Neural progenitor cell (in vitro differentiated cells): ENCODE data around the gene MPZ. TPM values are rescaled to one million over a fixed set of nuclear protein-coding genes. Genes with fewer than 3 reads are reported as not detected.

Experiments
- DNase-seq: peaks from one replicate; pipeline ENCODE4 v3.0.0-alpha.2; 2016; ENCODE audit warnings: low spot score
- H2AFZ ChIP-seq: fragments of 200-600 bp; sonication (generic); replicated peaks from 2 replicates; pipeline ENCODE4 v1.6.1; 2016; ENCODE audit warnings: antibody characterized with exemption
- H3F3A ChIP-seq: fragments of 200-600 bp; sonication (generic); 2 replicates; pipeline ENCODE4 v1.6.1; 2016; ENCODE audit warnings: antibody characterized with exemption, low read depth
- H3K27ac ChIP-seq: fragments of 200-600 bp; sonication (generic); 2 replicates; pipeline ENCODE4 v1.5.1; 2016; ENCODE audit warnings: mild to moderate bottlenecking
- H3K27me3 ChIP-seq: fragments of 200-600 bp; sonication (generic); 2 replicates; pipeline ENCODE4 v1.6.1; 2016; ENCODE audit warnings: mild to moderate bottlenecking, moderate library complexity
- H3K36me3 ChIP-seq: fragments of 200-600 bp; sonication (generic); 2 replicates; pipeline ENCODE4 v1.5.1; 2016
- H3K4me1 ChIP-seq: fragments of 200-600 bp; sonication (generic); 2 replicates; pipeline ENCODE4 v1.6.1; 2016; ENCODE audit warnings: mixed run types
- H3K4me2 ChIP-seq: fragments of 200-600 bp; sonication (generic); 2 replicates; pipeline ENCODE4 v1.6.1; 2016
- H3K4me3 ChIP-seq: fragments of 200-600 bp; sonication (generic); 2 replicates; pipeline ENCODE4 v1.5.1; 2016
- H3K79me2 ChIP-seq: fragments of 200-600 bp; sonication (generic); 2 replicates; pipeline ENCODE4 v1.6.1; 2016; ENCODE audit warnings: low read depth
- H3K9ac ChIP-seq: fragments of 200-600 bp; sonication (generic); 2 replicates; pipeline ENCODE4 v1.6.1; 2016
- H3K9me3 ChIP-seq: fragments of 200-600 bp; sonication (generic); 2 replicates; pipeline ENCODE4 v1.5.1; 2016; ENCODE audit warnings: low read depth
- H4K20me1 ChIP-seq: fragments of 200-600 bp; sonication (generic); 2 replicates; pipeline ENCODE4 v1.6.1; 2016; ENCODE audit warnings: low read depth
- H3K27ac Mint-ChIP-seq: 3 replicates; pipeline ENCODE4 v1.8.0; 2021; ENCODE audit warnings: mixed read lengths
- H3K27me3 Mint-ChIP-seq: 2 replicates; pipeline ENCODE4 v1.8.0; 2022; ENCODE audit warnings: low read depth, mild to moderate bottlenecking, inconsistent platforms, moderate library complexity, mixed read lengths; ENCODE audit not compliant: insufficient read depth
- H3K36me3 Mint-ChIP-seq: 3 replicates; pipeline ENCODE4 v1.8.0; 2021; ENCODE audit warnings: mixed read lengths
- H3K4me1 Mint-ChIP-seq: 3 replicates; pipeline ENCODE4 v1.8.0; 2021; ENCODE audit warnings: mixed read lengths
- H3K4me3 Mint-ChIP-seq: 3 replicates; pipeline ENCODE4 v1.8.0; 2021; ENCODE audit warnings: mild to moderate bottlenecking, moderate library complexity, mixed read lengths
- H3K9me3 Mint-ChIP-seq: 3 replicates; pipeline ENCODE4 v1.8.0; 2020; ENCODE audit warnings: mixed read lengths
- CTCF ChIP-seq: fragments of 200-600 bp; sonication (generic); IDR thresholded peaks from 2 replicates; pipeline ENCODE4 v1.5.1; 2017; ENCODE audit warnings: antibody characterized with exemption, mild to moderate bottlenecking
- EZH2 ChIP-seq: fragments of 200-600 bp; sonication (generic); IDR thresholded peaks from 2 replicates; pipeline ENCODE4 v1.6.1; 2017; ENCODE audit warnings: antibody characterized with exemption, mild to moderate bottlenecking, moderate library complexity
- EZH2phosphoT487 ChIP-seq: fragments of 200-600 bp; sonication (generic); IDR thresholded peaks from 2 replicates; pipeline ENCODE4 v1.6.1; 2017; ENCODE audit warnings: antibody characterized with exemption
- total RNA-seq: library from RNA; depleted of rRNA; stranded (reverse); fragments of >200 nt; gene quantifications from 2 replicates; pipeline ENCODE4 v1.2.3, GENCODE V29; 2015; ENCODE audit warnings: low replicate concordance

Gene MPZ
- total RNA-seq, 1 donor from 2014 or later, result 1.1 TPM

DNA sequence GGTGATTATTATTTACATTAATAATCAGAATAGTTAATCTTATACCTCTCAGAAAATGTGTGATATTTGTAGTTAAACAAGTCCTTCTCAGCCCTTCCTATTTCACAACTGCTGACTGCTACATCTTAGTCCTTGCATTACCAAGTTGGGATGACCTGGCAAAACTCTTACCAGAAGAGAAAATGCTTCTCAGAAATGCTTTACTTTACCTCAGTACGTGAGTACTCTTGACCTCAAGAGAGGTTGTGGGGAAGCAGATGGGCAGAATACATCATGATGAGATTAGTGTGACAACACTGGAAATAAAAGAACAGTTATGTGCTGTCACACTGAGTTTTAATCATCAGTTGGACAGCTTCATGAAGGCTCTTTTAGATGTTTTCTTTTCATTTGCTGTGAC, 41.7 kb upstream of the MPZ start:
- H3K27me3 Mint-ChIP-seq, result no peaks in the 10 kb centered on the region
- Histone ChIP-seq H3K4me1 (no peaks in the 10 kb centered on the region), H4K20me1 (no peaks in the 10 kb centered on the region), H3K4me2 (no peak overlapping the region), H3F3A (no peaks in the 10 kb centered on the region), H2AFZ (no peak overlapping the region), H3K27ac (no peak overlapping the region), H3K36me3 (no peaks in the 10 kb centered on the region), H3K79me2 (no peaks in the 10 kb centered on the region), H3K9ac (no peak overlapping the region), H3K9me3 (no peaks in the 10 kb centered on the region), H3K4me3 (no peak overlapping the region), H3K27me3 (no peaks in the 10 kb centered on the region)
- no peaks in the 10 kb centered on the region for H3K9me3 Mint-ChIP-seq
- no peak overlapping the region for H3K27ac Mint-ChIP-seq
- TF ChIP-seq CTCF, result no peak
- no peak for TF ChIP-seq EZH2phosphoT487
- TF ChIP-seq EZH2, result no peak
- no peak for DNase-seq
- H3K4me3 Mint-ChIP-seq, result no peak overlapping the region
- H3K36me3 Mint-ChIP-seq, result peaks cover 5% of the 10 kb centered on the region
- H3K4me1 Mint-ChIP-seq, result no peaks in the 10 kb centered on the region

DNA sequence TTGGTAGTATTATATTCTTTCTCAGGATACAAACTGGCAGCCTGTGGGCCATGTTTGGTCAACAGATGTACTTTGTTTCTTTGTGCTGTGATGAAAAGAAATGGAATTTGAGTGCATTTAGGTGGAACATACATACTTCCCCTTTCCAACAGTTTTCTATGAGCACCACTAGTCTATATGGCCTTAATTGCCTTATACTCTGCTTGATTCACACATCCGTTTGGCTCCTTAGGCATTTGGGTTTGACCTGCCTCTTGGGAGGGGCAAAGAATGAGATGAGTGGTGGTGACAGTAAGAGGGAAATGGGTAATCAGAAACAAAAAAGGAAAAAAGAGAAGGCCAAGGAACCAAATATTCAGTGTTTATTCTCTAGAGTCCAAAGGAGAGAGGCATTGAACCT, 40.9 kb upstream of the MPZ start:
- Histone ChIP-seq H3F3A (no peaks in the 10 kb centered on the region), H3K9me3 (no peaks in the 10 kb centered on the region), H4K20me1 (no peaks in the 10 kb centered on the region), H3K36me3 (no peaks in the 10 kb centered on the region), H3K4me2 (no peak overlapping the region), H3K4me1 (no peaks in the 10 kb centered on the region), H3K79me2 (no peaks in the 10 kb centered on the region), H3K27me3 (no peaks in the 10 kb centered on the region), H2AFZ (no peak overlapping the region), H3K27ac (no peak overlapping the region), H3K4me3 (no peak overlapping the region), H3K9ac (no peak overlapping the region)
- TF ChIP-seq EZH2 (no peak), EZH2phosphoT487 (no peak), CTCF (no peak)
- no peaks in the 10 kb centered on the region for H3K4me1 Mint-ChIP-seq
- H3K4me3 Mint-ChIP-seq, result no peak overlapping the region
- H3K27ac Mint-ChIP-seq, result no peak overlapping the region
- no peak for DNase-seq
- peaks cover 3% of the 10 kb centered on the region for H3K36me3 Mint-ChIP-seq
- no peaks in the 10 kb centered on the region for H3K9me3 Mint-ChIP-seq
- H3K27me3 Mint-ChIP-seq, result no peaks in the 10 kb centered on the region

- no peak overlapping the region for H3K4me3 Mint-ChIP-seq
- Histone ChIP-seq H3K27me3 (no peaks in the 10 kb centered on the region), H4K20me1 (no peaks in the 10 kb centered on the region), H3K4me3 (no peak overlapping the region), H2AFZ (no peak overlapping the region), H3K36me3 (no peaks in the 10 kb centered on the region), H3K4me1 (no peaks in the 10 kb centered on the region), H3K9ac (no peak overlapping the region), H3K27ac (no peak overlapping the region), H3K4me2 (no peak overlapping the region), H3K79me2 (no peaks in the 10 kb centered on the region), H3F3A (no peaks in the 10 kb centered on the region), H3K9me3 (no peaks in the 10 kb centered on the region)
- H3K27ac Mint-ChIP-seq, result no peak overlapping the region
- H3K4me1 Mint-ChIP-seq, result no peaks in the 10 kb centered on the region
- peaks cover 2% of the 10 kb centered on the region for H3K27me3 Mint-ChIP-seq
- peaks cover 12% of the 10 kb centered on the region for H3K36me3 Mint-ChIP-seq
- no peaks in the 10 kb centered on the region for H3K9me3 Mint-ChIP-seq
- no peak for DNase-seq
- TF ChIP-seq CTCF (no peak), EZH2 (no peak), EZH2phosphoT487 (no peak)
Observed at GRCh38 chr1:161342821-161343220, 33.1 kb upstream of the MPZ start.

DNA sequence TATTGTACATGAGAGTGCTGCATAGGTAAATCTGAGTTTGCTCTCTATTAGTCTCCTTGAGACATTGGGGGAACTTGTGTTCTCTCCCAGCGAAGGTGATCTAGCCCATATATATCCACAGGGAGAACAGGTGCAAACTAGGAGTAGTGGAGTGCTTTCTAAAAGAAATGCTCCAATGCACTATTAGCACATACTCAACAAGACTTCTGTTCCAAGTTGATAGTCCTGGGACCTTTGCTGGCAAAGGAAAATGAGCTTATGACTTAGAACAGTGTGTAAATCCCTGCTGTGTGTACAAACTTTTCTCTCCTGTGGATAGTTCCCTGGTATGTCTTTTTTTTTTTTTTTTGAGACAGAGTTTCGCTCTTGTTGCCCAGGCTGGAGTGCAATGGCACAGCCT, 32.4 kb upstream of the MPZ start:
- no peak overlapping the region for H3K27ac ChIP-seq
- H3K36me3 Mint-ChIP-seq, result peaks cover 12% of the 10 kb centered on the region
- H3K4me3 ChIP-seq, result no peak overlapping the region

More for the DNA sequence above, 32.4 kb upstream of the MPZ start:
- no peak overlapping the region for H3K9ac ChIP-seq
- H2AFZ ChIP-seq, result no peak overlapping the region
- H4K20me1 ChIP-seq, result no peaks in the 10 kb centered on the region
- H3K36me3 ChIP-seq, result no peaks in the 10 kb centered on the region
- no peaks in the 10 kb centered on the region for H3K79me2 ChIP-seq
- H3K4me1 Mint-ChIP-seq, result no peaks in the 10 kb centered on the region
- H3K4me2 ChIP-seq, result no peak overlapping the region
- H3K9me3 Mint-ChIP-seq, result no peaks in the 10 kb centered on the region
- H3K27ac Mint-ChIP-seq, result no peak overlapping the region
- H3K4me1 ChIP-seq, result no peaks in the 10 kb centered on the region
- H3K27me3 Mint-ChIP-seq, result peaks cover 2% of the 10 kb centered on the region
- TF ChIP-seq EZH2phosphoT487, result no peak
- no peak for TF ChIP-seq CTCF
- TF ChIP-seq EZH2, result no peak
- no peaks in the 10 kb centered on the region for H3K27me3 ChIP-seq
- no peak for DNase-seq
- no peaks in the 10 kb centered on the region for H3F3A ChIP-seq
- H3K4me3 Mint-ChIP-seq, result no peak overlapping the region
- H3K9me3 ChIP-seq, result no peaks in the 10 kb centered on the region
